Measurements from ENCODE around the gene GPX4.

The GPX4 gene

GRCh38 chr19:1135454-1135853 is 31.7 kb downstream of the GPX4 start:
- no peaks in the 10 kb centered on the region for H3K9me3 Mint-ChIP-seq

GRCh38 chr19:1136201-1136600 is 32.4 kb downstream of the GPX4 start:
- Mint-ChIP-seq H3K4me1 (peaks cover 11% of the 10 kb centered on the region), H3K36me3 (ENCODE audit: low read depth) (peaks cover 24% of the 10 kb centered on the region), H3K9me3 (no peaks in the 10 kb centered on the region), H3K4me3 (no peak overlapping the region), H3K27ac (no peak overlapping the region), H3K27me3 (ENCODE audit: low read depth, poor library complexity) (no peaks in the 10 kb centered on the region)
- no peak for DNase-seq
- TF ChIP-seq CTCF (IDR thresholded peaks at IDR 0.05), result no peak

More at GRCh38 chr19:1135454-1135853, 31.7 kb downstream of the GPX4 start:
- TF ChIP-seq CTCF (IDR thresholded peaks at IDR 0.05), result no peak
- Mint-ChIP-seq H3K27me3 (ENCODE audit: low read depth, poor library complexity) (no peaks in the 10 kb centered on the region), H3K4me3 (no peak overlapping the region), H3K4me1 (peaks cover 11% of the 10 kb centered on the region), H3K36me3 (ENCODE audit: low read depth) (peaks cover 17% of the 10 kb centered on the region), H3K27ac (no peak overlapping the region)
- DNase-seq, result no peak

- no peak overlapping the region for H3K4me3 Mint-ChIP-seq
- peaks cover 28% of the 10 kb centered on the region for H3K36me3 Mint-ChIP-seq (ENCODE audit: low read depth)
- H3K4me1 Mint-ChIP-seq, result peaks cover 5% of the 10 kb centered on the region
- H3K27me3 Mint-ChIP-seq (ENCODE audit: low read depth, poor library complexity), result no peaks in the 10 kb centered on the region
- TF ChIP-seq CTCF (IDR thresholded peaks at IDR 0.05), result no peak
- DNase-seq, result no peak
- peak overlapping the region; percentile 78 for H3K27ac Mint-ChIP-seq
- H3K9me3 Mint-ChIP-seq, result peaks cover 1% of the 10 kb centered on the region
Observed at GRCh38 chr19:1136621-1137317, 33.0 kb downstream of the GPX4 start.

GRCh38 chr19:1138121-1138520 is 34.3 kb downstream of the GPX4 start:
- H3K27ac Mint-ChIP-seq, result no peak overlapping the region

GRCh38 chr19:1139126-1139525 is 35.3 kb downstream of the GPX4 start:
- Mint-ChIP-seq H3K27ac (no peak overlapping the region), H3K27me3 (ENCODE audit: low read depth, poor library complexity) (no peaks in the 10 kb centered on the region), H3K36me3 (ENCODE audit: low read depth) (peaks cover 49% of the 10 kb centered on the region), H3K4me3 (no peak overlapping the region), H3K4me1 (peaks cover 5% of the 10 kb centered on the region), H3K9me3 (peaks cover 14% of the 10 kb centered on the region)
- no peak for DNase-seq
- no peak for TF ChIP-seq CTCF (IDR thresholded peaks at IDR 0.05)

More at GRCh38 chr19:1138121-1138520, 34.3 kb downstream of the GPX4 start:
- no peaks in the 10 kb centered on the region for H3K27me3 Mint-ChIP-seq (ENCODE audit: low read depth, poor library complexity)
- H3K9me3 Mint-ChIP-seq, result peaks cover 8% of the 10 kb centered on the region
- DNase-seq, result no peak
- no peak overlapping the region for H3K4me3 Mint-ChIP-seq
- H3K4me1 Mint-ChIP-seq, result peaks cover 5% of the 10 kb centered on the region
- H3K36me3 Mint-ChIP-seq (ENCODE audit: low read depth), result peaks cover 39% of the 10 kb centered on the region
- no peak for TF ChIP-seq CTCF (IDR thresholded peaks at IDR 0.05)

Measured in nephron progenitor cell (in vitro differentiated cells).